Measurements from ENCODE around the gene KCTD17. TPM values are rescaled to one million over a fixed set of nuclear protein-coding genes. Genes with fewer than 3 reads are reported as not detected.

KCTD17 gene
- total and polyA plus RNA-seq, 2 of the 4 experiments (the other 2 are of a cell fraction): 28.3 to 37.3 TPM

GRCh38 chr22:37043828-37044538 lies 7.6 kb upstream of the KCTD17 start:
- DNase-seq (peak; percentile 28), ATAC-seq (ENCODE audit: low read depth) (peak; percentile 62)
- Histone ChIP-seq H4K20me1 (ENCODE audit: insufficient read depth, low read length) (no peaks in the 10 kb centered on the region), H3K27me3 (ENCODE audit: control insufficient read depth, insufficient read depth, low read length) (no peaks in the 10 kb centered on the region; the same call in 1 of the 2 replicates), H2BK5ac (ENCODE audit: low read depth, low read length, poor library complexity, severe bottlenecking) (no peak overlapping the region), H4K91ac (ENCODE audit: insufficient read depth, low read depth, low read length) (no peak overlapping the region), H3K4me1 (ENCODE audit: control insufficient read depth, insufficient read depth, low read length) (peaks cover 3% of the 10 kb centered on the region), H3K14ac (replicated peaks; ENCODE audit: low read depth, low read length) (no peak overlapping the region), H2AFZ (replicated peaks; ENCODE audit: low read length, poor library complexity) (peak overlapping the region; percentile 32), H3K9ac (ENCODE audit: low read depth, low read length) (no peak overlapping the region), H3K56ac (ENCODE audit: extremely low read depth, insufficient read depth, low read length) (no peak overlapping the region), H3K23ac (ENCODE audit: low read depth, low read length) (no peak overlapping the region), H2BK20ac (ENCODE audit: low read depth, low read length) (no peak overlapping the region), H3K4me3 (ENCODE audit: insufficient read depth, low read depth, low read length) (no peak overlapping the region), H3K9me1 (ENCODE audit: insufficient read depth, low read length) (peaks cover 9% of the 10 kb centered on the region; the same call in 1 of the 2 replicates), H2AK5ac (ENCODE audit: low read depth, low read length) (no peak overlapping the region), H3K27ac (ENCODE audit: insufficient read depth, low read length) (no peak overlapping the region), H2AK9ac (replicated peaks; ENCODE audit: low read depth, low read length, poor library complexity) (no peak overlapping the region), H3K4me2 (ENCODE audit: low read depth, low read length) (no peak overlapping the region), H4K5ac (ENCODE audit: low read depth, low read length) (no peak overlapping the region), H2BK120ac (ENCODE audit: low read depth, low read length) (no peak overlapping the region), H2BK15ac (ENCODE audit: low read depth, low read length) (no peak overlapping the region), H3K9me3 (ENCODE audit: control insufficient read depth, insufficient read depth, low read length) (no peaks in the 10 kb centered on the region), H3K18ac (ENCODE audit: low read depth, low read length) (no peak overlapping the region), H3K79me1 (ENCODE audit: low read depth in 1 of 2, low read length in 2 of 2) (no peaks in the 10 kb centered on the region), H4K8ac (ENCODE audit: low read depth in 2 of 2, low read length in 2 of 2) (no peak overlapping the region), H3K4ac (ENCODE audit: low read depth, low read length) (no peak overlapping the region), H3K36me3 (ENCODE audit: control insufficient read depth, insufficient read depth, low read length) (no peaks in the 10 kb centered on the region)
- 50% methylated on average over 3 of the region's 17 CpGs; no CpG with 5 or more reads in 1 of the 2 experiments for WGBS, 2 experiments (ENCODE audit: extremely low coverage in 2 of 2, insufficient read length in 1 of 2)
- in situ Hi-C loops (cut with MboI; ENCODE audit: low sequenced_read_pairs): no loop called here
- TF ChIP-seq RAD21 (IDR thresholded peaks at IDR 0.05; ENCODE audit: low read length): peak; percentile 36; the same call in 1 of the 2 replicates
- peak; percentile 38 for TF ChIP-seq CTCF (conservative IDR thresholded peaks at IDR 0.05; ENCODE audit: low read depth, low read length)
- no peak for TF ChIP-seq BHLHE40 (IDR thresholded peaks at IDR 0.05; ENCODE audit: low read depth, low read length)
- no peak for TF ChIP-seq POLR2A (IDR thresholded peaks at IDR 0.05; ENCODE audit: low read depth, low read length)
- intact Hi-C loops (cut with micrococcal nuclease): no loop called here
- BruUV-seq (replicated peaks): no TSS peak
- dilution Hi-C loops (cut with HindIII; ENCODE audit: low sequenced_read_pairs, unreplicated experiment): no loop called here
- ChIA-PET CTCF (interaction anchor here (0.6 kb wide), 1 partner anchor 17 kb away, joined by 3 read pairs; no protein-coding TSS in a partner anchor), POLR2A (ENCODE audit: unreplicated experiment) (no interaction called here)

Data from IMR-90 (cell line).